ENCODE results near the gene CACFD1.

CACFD1 gene

GRCh38 chr9:133478851-133479711 is 19.3 kb downstream of the CACFD1 start, which contains the start of gene SLC2A6:
SLC2A6 (minus strand) TSS chr9:133479099; CDS start chr9:133479059, 40 bp downstream.
- DNase-seq (ENCODE audit: low read depth in 1 of 2, low spot score in 1 of 2), result peak; percentile 59 to 71

DNA sequence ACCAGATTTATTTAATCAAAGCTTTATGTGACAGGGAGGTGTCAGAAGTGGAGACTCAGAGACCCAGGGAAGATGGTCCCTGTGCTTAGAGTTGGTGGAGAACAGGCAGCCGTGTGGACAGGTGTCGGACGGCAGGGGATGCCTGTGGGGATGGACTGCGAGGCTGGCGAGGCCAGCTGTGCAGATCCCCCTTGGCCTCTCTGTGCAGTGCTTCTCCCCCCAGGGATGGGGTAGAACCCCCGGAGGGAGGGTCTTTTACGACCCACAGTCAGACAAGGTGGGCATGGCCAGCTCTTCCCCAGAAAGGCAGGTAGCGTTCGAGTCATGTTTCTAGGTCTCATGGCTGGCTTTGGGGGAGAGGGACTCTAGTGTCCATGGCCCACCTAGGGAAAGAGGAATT is 23.8 kb downstream of the CACFD1 start:
- DNase-seq (ENCODE audit: low read depth in 1 of 2, low spot score in 1 of 2), result no peak

DNA sequence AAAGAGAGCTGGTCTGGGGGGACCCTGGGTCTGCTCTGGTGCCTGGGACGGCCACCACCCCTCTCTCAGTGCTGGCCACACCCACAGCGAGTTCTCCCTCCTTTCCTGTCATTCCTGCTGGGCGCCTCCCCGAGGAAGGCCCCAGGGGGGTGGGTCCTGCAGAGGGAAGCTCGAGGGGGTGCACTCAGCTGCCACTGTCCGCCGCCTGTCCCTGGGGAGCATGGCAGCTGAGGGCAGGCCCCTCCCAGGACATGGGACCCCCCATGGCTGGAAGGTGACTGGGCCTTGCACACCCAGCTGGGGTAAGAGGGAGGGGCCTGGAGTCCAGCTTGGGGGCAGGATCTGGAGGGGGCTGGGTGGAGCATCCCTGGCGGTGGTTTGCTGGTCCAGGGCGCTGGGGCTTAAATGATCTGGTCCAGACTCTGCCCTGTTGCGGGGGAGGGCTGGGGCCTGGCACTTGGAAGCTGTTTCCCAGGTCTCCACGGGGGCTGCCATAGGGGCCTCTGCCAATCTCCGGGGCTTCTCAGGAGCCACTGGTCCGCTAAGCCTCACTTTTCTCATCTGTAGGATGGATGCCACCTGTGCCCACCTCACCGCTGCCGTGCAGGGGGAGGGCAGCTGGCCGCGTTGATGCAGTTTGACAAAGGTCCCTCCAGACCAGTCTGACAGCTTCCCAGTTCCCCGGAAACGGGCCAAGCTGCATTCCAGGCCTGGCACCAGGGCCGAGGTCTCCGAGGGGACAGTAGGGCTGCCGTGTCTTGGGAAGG is 25.1 kb downstream of the CACFD1 start:
- no peak for DNase-seq (ENCODE audit: low read depth in 1 of 2, low spot score in 1 of 2)

GRCh38 chr9:133485531-133486260 is 25.9 kb downstream of the CACFD1 start:
- DNase-seq (ENCODE audit: low read depth in 1 of 2, low spot score in 1 of 2), result no peak

GRCh38 chr9:133487331-133487725 is 27.6 kb downstream of the CACFD1 start:
- DNase-seq (ENCODE audit: low read depth in 1 of 2, low spot score in 1 of 2), result no peak

- no peak for DNase-seq (ENCODE audit: low read depth in 1 of 2, low spot score in 1 of 2)
Measured at GRCh38 chr9:133488686-133489252, 29.0 kb downstream of the CACFD1 start.

- no peak for DNase-seq (ENCODE audit: low read depth in 1 of 2, low spot score in 1 of 2)
Measured at GRCh38 chr9:133489253-133490190, 29.7 kb downstream of the CACFD1 start.

GRCh38 chr9:133490201-133490681 is 30.5 kb downstream of the CACFD1 start:
- DNase-seq (ENCODE audit: low read depth in 1 of 2, low spot score in 1 of 2), result no peak

DNA sequence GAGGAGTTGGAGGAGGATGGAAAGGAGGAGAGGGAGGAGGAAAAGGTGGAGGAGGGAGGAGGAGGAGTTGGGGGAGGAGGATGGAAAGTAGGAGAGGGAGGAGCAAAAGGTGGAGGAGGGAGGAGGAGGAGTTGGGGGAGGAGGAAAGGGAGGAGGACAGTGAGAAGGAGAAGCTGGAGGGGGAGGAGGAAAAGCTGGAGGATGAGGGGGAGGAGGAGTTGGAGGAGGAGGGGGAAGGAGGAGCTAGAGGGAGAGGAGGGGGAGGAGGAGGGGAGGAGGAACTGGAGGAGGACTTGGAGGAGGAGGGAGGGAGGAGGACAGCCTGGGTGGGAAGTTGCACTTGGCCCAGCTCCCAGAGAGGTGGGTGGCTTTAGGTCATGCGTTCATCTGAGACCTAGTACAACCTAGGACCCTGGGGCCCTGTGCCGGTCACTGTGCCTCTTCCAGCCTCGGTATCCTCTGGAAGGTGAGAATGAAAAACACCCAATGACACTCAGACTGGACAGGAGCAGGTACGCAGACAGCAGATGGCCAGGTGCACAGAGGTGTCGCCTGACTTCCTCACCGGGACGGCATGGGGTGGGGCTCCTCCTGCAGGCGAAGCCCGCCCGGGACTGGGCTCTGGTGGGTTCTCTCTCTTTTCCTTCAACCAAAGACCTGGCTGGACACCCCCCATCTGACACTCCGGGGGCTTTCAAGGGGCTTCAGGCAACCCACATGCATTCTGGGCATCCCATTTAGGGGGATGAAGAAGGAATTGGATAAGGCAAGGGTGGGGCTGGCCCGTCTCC is 31.3 kb downstream of the CACFD1 start:
- DNase-seq (ENCODE audit: low read depth in 1 of 2, low spot score in 1 of 2), result no peak

DNA sequence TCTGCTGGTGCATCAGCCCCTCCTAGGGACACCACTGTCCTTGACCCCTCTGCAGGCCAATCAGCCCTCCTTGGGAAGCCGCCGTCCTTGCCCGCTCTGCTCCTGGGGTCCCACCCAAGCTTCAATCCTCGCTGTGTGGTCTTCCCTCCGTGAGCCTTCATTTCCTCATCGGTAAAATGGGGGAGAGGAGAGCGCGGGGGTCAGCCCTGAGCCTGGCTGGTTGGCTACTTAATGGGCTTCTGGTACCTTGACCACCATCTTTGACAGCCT is 31.8 kb downstream of the CACFD1 start:
- DNase-seq (ENCODE audit: low read depth in 1 of 2, low spot score in 1 of 2), result no peak

DNA sequence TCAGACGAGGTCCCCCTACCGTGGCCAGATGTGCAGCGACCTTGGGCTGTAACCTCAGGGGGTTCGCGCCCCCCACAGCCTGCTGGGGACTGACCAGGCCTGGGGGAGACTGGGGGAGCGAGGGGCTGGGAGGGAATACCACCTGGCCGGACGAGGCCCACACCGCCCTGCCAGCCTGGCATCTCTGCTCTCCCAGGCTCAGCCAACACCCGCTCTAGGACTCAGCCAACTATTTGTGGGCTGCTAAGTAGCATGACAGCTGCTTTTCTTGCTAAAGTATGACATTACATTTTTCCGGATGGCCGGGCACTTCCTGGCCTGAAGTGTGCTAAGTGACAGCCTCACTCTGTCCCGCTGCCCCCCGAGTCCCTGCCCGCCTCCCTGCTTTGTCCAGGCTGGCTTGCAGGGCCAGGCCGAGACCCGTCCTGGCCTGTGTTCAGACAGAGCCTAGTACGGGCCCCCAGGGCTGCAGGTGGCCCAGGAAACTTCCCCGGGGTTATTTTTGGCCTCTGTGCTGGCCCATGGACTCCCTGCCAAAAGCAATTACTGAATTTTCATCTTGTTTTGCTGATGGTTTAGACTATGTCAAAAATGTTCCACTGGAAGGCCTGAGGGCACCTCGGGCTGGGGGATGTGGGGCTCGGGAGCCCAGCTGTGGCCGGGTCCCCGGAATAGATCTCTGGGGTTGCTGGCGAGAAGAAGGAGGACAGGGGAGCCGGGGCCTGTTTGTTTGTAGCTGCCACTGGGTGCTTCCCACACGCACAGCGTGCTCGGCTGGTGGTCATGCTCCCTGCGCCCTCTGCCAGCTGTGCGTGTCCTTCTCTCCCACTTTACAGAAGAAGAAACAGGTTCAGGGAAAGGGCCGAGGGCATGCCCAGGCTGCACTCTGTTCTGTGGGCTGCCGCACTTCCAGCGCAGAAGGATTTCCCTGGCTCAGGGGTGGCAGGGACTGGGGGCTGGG is 32.6 kb downstream of the CACFD1 start:
- DNase-seq (ENCODE audit: low read depth in 1 of 2, low spot score in 1 of 2), result no peak

DNA sequence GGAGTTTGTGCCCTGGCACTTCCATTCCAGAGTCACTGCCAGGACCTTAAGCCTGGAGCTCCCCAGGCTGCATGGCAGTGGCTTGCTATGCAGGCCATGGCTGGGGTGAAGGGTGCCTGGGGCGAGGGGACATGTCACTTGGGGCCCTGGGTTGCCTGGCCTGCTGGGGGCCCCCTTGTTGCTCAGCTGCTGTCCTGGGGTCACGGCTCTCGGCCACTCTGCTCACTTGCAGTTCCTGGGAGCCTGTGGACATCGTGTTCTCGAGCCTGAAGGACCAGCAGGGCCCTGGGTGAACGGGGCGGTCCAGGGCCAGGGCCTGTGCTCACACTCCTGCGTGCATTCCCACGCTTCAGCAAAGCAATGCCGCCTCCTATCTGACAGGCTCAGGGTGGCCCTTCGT is 33.6 kb downstream of the CACFD1 start:
- no peak for DNase-seq (ENCODE audit: low read depth in 1 of 2, low spot score in 1 of 2)

DNA sequence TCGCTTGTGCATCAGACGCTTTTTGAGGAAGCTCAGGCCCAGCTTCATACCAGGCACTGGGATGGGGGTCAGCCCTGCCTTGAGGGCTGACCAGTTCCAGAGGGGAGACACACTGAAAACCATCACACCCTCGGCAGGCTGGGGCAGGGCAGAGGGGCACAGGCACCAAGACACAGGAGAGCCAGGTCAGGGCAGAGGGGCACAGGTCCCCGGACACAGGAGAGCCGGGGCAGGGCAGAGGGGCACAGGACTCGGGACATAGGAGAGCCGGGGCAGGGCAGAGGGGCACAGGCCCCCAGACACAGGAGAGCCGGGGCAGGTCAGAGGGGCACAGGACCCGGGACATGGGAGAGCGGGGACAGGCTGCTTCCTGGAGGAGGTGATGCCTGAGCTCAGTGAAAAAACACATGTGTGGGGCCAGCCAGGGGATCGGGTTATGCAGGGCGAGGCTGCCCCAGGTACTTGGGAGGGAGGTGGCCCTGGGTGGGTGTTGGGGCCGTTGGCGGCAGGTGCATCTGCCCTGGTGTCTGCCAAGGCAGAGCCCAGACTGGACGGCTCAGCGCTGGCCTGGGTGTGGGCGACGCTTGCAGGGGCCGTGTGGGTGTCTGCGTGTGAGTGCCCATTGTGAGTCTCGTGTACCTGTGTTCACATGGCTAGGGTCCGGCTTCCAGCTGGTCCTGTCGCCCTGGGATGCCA is 34.2 kb downstream of the CACFD1 start:
- DNase-seq (ENCODE audit: low read depth in 1 of 2, low spot score in 1 of 2), result no peak

- DNase-seq (ENCODE audit: low read depth in 1 of 2, low spot score in 1 of 2), result no peak
Measured at GRCh38 chr9:133494636-133495326, 35.0 kb downstream of the CACFD1 start.

DNA sequence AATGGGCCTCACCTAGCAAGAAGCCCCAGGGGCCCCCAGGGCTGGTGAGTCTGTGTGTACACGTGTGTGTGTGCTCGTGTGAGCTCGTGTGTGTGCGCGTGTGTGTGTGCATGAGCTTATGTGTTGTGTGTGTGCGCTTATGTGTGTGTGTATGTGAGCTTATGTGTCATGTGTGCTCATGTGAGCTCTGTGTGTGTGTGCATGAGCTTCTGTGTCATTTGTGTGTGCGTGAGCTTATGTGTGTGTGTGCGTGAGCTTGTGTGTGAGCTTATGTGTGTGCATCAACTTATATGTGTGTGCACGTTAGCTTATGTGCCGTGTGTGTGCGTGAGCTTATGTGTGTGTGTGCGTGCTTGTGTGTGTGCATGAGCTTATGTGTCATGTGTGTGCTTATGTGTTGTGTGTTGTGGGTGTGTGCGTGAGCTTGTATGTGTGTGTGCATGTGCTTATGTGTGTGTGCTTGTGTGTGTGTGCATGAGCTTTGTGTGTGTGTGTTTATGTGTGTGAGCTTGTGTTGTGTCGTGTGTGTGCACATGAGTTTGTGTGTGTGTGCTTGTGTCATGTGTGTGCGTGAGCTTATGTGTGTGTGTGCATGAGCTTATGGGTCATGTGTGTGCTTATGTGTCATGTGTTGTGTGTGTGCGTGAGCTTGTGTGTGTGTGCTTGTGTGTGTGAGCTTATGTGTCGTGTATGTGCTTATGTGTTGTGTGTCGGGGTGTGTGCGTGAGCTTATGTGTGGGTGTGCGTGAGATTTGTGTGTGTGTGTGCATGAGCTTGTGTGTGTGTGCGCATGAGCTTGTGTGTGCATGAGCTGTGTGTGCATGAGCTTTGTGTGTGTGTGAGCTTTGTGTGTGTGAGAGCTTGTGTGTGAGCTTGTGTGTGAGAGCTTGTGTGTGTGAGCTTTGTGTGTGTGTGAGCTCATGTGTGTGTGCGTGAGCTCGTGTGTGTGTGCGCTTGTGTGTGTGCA is 35.8 kb downstream of the CACFD1 start:
- DNase-seq (ENCODE audit: low read depth in 1 of 2, low spot score in 1 of 2), result no peak
